ENCODE data around the gene TNS3. TPM values are rescaled to one million over a fixed set of nuclear protein-coding genes. Genes with fewer than 3 reads are reported as not detected.

TNS3 gene
- polyA plus RNA-seq, 2 donors = 2.7 to 3.4 TPM

DNA sequence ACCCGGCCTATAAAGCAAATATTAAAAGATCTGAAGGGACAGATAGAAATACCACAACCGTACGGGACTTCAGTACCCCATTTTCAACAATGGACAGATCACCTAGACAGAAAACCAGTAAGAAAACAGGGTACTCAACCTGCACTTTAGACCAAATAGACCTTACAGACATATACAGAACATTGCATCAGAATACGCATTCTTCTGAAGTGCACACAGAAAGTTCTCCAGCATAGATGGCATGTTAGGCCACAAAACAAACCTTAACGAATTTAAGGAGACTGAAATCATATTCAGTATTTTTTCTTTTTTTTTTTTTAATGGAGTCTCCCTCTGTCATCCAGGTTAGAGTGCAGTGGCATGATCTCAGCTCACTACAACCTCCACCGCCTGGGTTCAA is 151.5 kb downstream of the TNS3 start:
- Histone ChIP-seq H3K4me1 (ENCODE audit: control insufficient read depth in 2 of 2, insufficient read depth in 2 of 2, low read length in 1 of 2) (no peaks in the 10 kb centered on the region), H3K4me3 (ENCODE audit: low read depth in 1 of 2, low read length in 2 of 2) (no peak overlapping the region), H3K9me3 (ENCODE audit: control insufficient read depth in 2 of 2, insufficient read depth in 1 of 2, low read depth in 1 of 2, low read length in 1 of 2) (no peaks in the 10 kb centered on the region), H3K27me3 (ENCODE audit: control insufficient read depth in 1 of 2, insufficient read depth in 2 of 2, low read length in 2 of 2) (no peaks in the 10 kb centered on the region), H3K27ac (ENCODE audit: low read depth in 2 of 2, low read length in 1 of 2) (no peak overlapping the region), H3K36me3 (ENCODE audit: control insufficient read depth in 2 of 2, insufficient read depth in 2 of 2, low read length in 1 of 2) (no peaks in the 10 kb centered on the region)
- 84 to 86% methylated on average over 6 of the region's 6 CpGs for WGBS, 2 donors

DNA sequence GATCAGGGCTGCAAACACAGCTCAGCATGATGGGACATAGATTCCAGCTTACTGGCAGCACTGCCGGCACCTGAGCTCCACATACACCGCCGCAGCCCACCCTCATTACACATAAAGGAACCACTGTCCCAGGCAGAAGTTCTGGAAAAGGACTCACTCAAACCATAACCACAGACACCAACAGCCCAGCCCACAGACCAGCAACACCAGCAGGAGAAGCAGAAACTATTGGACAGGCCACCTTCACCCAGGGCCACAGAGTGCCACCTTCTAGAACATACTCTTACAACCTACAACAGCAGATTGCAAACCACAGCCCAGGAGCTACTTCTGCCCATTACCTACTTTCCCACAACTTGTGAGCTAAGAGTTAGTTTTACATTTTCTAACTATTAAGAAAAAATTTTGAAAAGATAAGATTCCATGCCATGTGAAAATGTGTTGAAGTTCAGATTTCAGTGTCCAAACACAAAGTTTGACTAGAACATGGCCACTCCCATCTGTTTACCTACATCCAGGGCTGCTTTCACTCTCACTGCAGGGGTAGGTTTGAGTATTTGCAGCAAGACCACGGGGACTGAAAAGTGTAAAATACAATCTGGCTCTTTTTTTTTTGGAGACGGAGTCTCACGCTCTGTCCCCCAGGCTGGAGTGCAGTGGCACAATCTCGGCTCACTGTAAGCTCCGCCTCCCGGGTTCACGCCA is 153.0 kb downstream of the TNS3 start:
- no peak overlapping the region for H3K4me3 ChIP-seq (ENCODE audit: low read depth in 1 of 2, low read length in 2 of 2)
- no peak overlapping the region for H3K27ac ChIP-seq (ENCODE audit: low read depth in 2 of 2, low read length in 1 of 2)
- no peaks in the 10 kb centered on the region for H3K4me1 ChIP-seq (ENCODE audit: control insufficient read depth in 2 of 2, insufficient read depth in 2 of 2, low read length in 1 of 2)
- no peaks in the 10 kb centered on the region for H3K9me3 ChIP-seq (ENCODE audit: control insufficient read depth in 2 of 2, insufficient read depth in 1 of 2, low read depth in 1 of 2, low read length in 1 of 2)
- H3K36me3 ChIP-seq (ENCODE audit: control insufficient read depth in 2 of 2, insufficient read depth in 2 of 2, low read length in 1 of 2) = no peaks in the 10 kb centered on the region
- WGBS, 2 donors = 90 to 94% methylated on average over 8 to 10 of the region's 10 CpGs
- H3K27me3 ChIP-seq (ENCODE audit: control insufficient read depth in 1 of 2, insufficient read depth in 2 of 2, low read length in 2 of 2) = no peaks in the 10 kb centered on the region

DNA sequence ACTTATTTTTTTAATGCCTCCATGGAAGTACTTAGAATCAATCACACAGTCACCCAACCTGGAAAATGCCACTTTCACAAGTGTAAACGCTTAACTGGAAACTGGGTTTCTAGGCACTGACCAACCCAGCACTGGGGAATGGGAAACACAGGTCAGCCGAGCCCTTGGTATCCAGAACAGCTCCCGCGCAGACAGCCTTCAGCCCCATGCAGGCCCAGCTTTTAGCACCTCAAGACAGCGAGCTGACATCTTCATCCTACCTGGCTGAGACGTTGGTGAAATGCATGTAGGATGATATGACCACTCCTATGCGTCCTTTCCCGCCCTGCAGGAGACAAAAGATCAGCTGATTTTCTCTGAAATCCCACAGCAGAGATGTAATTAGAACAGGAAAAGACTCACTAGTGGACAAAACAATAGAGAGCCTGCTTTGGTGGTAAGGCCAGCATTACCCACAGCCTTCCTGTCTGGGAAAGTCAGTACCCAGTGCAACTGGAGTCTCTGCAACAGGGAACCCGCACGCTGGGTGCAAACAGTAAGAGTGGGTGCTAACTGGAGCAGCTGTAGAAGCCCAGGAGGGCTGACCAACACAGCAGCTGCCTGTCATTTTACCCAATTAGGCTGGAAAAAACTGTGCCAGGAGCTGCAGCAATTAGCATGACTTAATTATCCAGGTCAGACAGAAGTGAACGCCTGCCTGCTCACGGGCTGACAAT is 153.7 kb downstream of the TNS3 start:
- Histone ChIP-seq H3K27ac (ENCODE audit: low read depth in 2 of 2, low read length in 1 of 2) (no peak overlapping the region), H3K36me3 (ENCODE audit: control insufficient read depth in 2 of 2, insufficient read depth in 2 of 2, low read length in 1 of 2) (no peaks in the 10 kb centered on the region), H3K4me1 (ENCODE audit: control insufficient read depth in 2 of 2, insufficient read depth in 2 of 2, low read length in 1 of 2) (no peaks in the 10 kb centered on the region), H3K27me3 (ENCODE audit: control insufficient read depth in 1 of 2, insufficient read depth in 2 of 2, low read length in 2 of 2) (no peaks in the 10 kb centered on the region), H3K9me3 (ENCODE audit: control insufficient read depth in 2 of 2, insufficient read depth in 1 of 2, low read depth in 1 of 2, low read length in 1 of 2) (no peaks in the 10 kb centered on the region), H3K4me3 (ENCODE audit: low read depth in 1 of 2, low read length in 2 of 2) (no peak overlapping the region)
- WGBS, 2 donors = 78 to 84% methylated on average over 12 of the region's 12 CpGs

DNA sequence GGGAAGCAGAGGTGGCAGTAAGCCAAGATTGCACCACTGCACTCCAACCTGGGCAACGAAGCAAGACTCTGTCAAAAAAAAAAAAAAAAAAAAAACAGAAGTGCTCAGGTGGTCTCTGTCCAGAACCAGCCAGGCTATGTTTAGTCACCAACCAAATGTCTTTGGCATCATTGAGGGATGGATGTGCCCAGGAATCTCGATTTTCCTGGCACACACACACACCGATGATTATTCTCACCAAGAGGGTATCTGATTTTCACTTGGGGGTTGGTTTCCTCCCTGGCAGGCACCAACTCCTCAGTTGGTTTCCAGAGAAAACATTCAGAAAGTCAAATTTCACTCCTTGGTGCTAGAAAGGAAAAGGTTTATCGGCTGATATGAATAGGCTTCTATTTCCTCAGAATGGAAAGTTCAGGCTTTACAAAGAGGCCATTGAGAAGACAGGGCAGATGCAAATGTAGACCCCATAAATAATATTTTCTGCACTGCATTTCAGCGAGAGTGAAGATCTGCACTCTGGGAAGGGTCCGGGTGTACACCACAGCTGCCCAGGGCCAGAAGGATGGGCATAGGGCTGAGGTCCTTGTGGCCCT is 154.8 kb downstream of the TNS3 start:
- Histone ChIP-seq H3K4me1 (ENCODE audit: control insufficient read depth in 2 of 2, insufficient read depth in 2 of 2, low read length in 1 of 2) (no peaks in the 10 kb centered on the region), H3K27me3 (ENCODE audit: control insufficient read depth in 1 of 2, insufficient read depth in 2 of 2, low read length in 2 of 2) (no peaks in the 10 kb centered on the region), H3K36me3 (ENCODE audit: control insufficient read depth in 2 of 2, insufficient read depth in 2 of 2, low read length in 1 of 2) (no peaks in the 10 kb centered on the region), H3K4me3 (ENCODE audit: low read depth in 1 of 2, low read length in 2 of 2) (no peak overlapping the region), H3K27ac (ENCODE audit: low read depth in 2 of 2, low read length in 1 of 2) (no peak overlapping the region), H3K9me3 (ENCODE audit: control insufficient read depth in 2 of 2, insufficient read depth in 1 of 2, low read depth in 1 of 2, low read length in 1 of 2) (no peaks in the 10 kb centered on the region)
- WGBS, 2 donors = 81 to 83% methylated on average over 6 of the region's 6 CpGs

DNA sequence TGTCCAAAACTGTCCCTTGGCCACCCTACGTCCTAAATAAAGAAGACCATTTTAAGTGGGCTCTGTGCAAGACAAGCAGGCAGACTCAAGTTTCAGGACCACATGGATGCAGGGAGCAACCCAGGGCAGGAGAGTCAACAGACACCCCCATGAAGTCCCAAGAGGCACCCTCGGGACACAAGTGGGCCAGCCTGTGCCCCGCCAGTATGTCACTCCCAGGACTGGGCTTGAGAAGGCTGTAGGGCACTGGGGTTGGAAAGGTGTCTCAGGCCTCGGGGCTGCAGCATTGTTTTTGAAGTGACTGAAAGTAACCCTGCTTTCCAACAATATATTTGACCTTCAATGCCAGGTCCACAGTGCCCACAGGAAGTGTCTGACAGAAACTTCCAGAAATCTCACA is 157.4 kb downstream of the TNS3 start:
- Histone ChIP-seq H3K36me3 (ENCODE audit: control insufficient read depth in 2 of 2, insufficient read depth in 2 of 2, low read length in 1 of 2) (peaks cover 0 to 2% of the 10 kb centered on the region in 2 donors), H3K27me3 (ENCODE audit: control insufficient read depth in 1 of 2, insufficient read depth in 2 of 2, low read length in 2 of 2) (no peaks in the 10 kb centered on the region), H3K4me1 (ENCODE audit: control insufficient read depth in 2 of 2, insufficient read depth in 2 of 2, low read length in 1 of 2) (no peaks in the 10 kb centered on the region), H3K9me3 (ENCODE audit: control insufficient read depth in 2 of 2, insufficient read depth in 1 of 2, low read depth in 1 of 2, low read length in 1 of 2) (peaks cover 0 to 4% of the 10 kb centered on the region in 2 donors), H3K4me3 (ENCODE audit: low read depth in 1 of 2, low read length in 2 of 2) (no peak overlapping the region), H3K27ac (ENCODE audit: low read depth in 2 of 2, low read length in 1 of 2) (no peak overlapping the region)
- WGBS, 2 donors = 90% methylated on average over 4 of the region's 4 CpGs

DNA sequence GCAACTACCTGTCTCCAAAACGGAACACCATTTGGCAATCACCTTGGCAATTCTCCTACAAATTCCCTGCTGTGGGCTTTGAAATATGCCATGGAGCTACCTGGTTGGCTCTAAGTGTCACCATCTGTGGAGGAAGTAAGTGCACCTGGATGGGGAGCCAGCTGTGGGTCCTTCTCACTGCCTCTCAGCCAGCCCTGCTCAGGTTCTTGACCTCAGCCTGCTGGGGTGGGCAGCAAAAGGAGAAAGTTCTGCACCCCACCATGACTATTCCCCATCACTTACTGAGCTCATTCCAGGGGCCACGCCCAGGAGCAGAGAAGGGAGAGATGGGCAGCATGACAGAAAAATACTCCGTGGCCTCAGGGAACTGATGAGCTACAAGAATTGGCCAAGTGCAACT is 158.7 kb downstream of the TNS3 start:
- Histone ChIP-seq H3K4me1 (ENCODE audit: control insufficient read depth in 2 of 2, insufficient read depth in 2 of 2, low read length in 1 of 2) (no peaks in the 10 kb centered on the region), H3K9me3 (ENCODE audit: control insufficient read depth in 2 of 2, insufficient read depth in 1 of 2, low read depth in 1 of 2, low read length in 1 of 2) (peaks cover 0 to 4% of the 10 kb centered on the region in 2 donors), H3K27me3 (ENCODE audit: control insufficient read depth in 1 of 2, insufficient read depth in 2 of 2, low read length in 2 of 2) (no peaks in the 10 kb centered on the region), H3K4me3 (ENCODE audit: low read depth in 1 of 2, low read length in 2 of 2) (no peak overlapping the region), H3K36me3 (ENCODE audit: control insufficient read depth in 2 of 2, insufficient read depth in 2 of 2, low read length in 1 of 2) (peaks cover 0 to 2% of the 10 kb centered on the region in 2 donors), H3K27ac (ENCODE audit: low read depth in 2 of 2, low read length in 1 of 2) (no peak overlapping the region)
- 69 to 74% methylated on average over 3 of the region's 3 CpGs for WGBS, 2 donors

DNA sequence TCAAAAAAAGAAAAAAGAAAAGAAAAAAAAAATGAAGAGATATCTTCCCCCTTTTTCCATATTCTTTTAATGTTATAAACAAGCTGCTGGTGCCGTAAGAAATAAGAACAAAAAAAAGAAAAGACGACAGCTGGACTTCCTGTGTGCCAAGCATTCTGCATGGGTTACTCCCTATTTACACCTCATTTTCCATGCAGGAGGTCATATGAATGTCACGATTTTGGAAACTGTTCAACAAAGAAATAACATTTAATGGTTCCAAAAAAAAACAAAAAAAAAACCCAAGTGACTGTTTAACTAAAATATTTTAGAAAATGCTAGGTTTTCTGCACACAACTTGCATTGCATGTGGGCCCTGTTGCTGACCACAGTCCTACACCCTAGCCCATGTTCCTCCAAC is 159.3 kb downstream of the TNS3 start:
- Histone ChIP-seq H3K4me1 (ENCODE audit: control insufficient read depth in 2 of 2, insufficient read depth in 2 of 2, low read length in 1 of 2) (no peaks in the 10 kb centered on the region), H3K9me3 (ENCODE audit: control insufficient read depth in 2 of 2, insufficient read depth in 1 of 2, low read depth in 1 of 2, low read length in 1 of 2) (peaks cover 0 to 4% of the 10 kb centered on the region in 2 donors), H3K36me3 (ENCODE audit: control insufficient read depth in 2 of 2, insufficient read depth in 2 of 2, low read length in 1 of 2) (peaks cover 0 to 2% of the 10 kb centered on the region in 2 donors), H3K27ac (ENCODE audit: low read depth in 2 of 2, low read length in 1 of 2) (no peak overlapping the region), H3K4me3 (ENCODE audit: low read depth in 1 of 2, low read length in 2 of 2) (no peak overlapping the region), H3K27me3 (ENCODE audit: control insufficient read depth in 1 of 2, insufficient read depth in 2 of 2, low read length in 2 of 2) (no peaks in the 10 kb centered on the region)
- WGBS, 2 donors = 54 to 64% methylated on average over 3 of the region's 3 CpGs

DNA sequence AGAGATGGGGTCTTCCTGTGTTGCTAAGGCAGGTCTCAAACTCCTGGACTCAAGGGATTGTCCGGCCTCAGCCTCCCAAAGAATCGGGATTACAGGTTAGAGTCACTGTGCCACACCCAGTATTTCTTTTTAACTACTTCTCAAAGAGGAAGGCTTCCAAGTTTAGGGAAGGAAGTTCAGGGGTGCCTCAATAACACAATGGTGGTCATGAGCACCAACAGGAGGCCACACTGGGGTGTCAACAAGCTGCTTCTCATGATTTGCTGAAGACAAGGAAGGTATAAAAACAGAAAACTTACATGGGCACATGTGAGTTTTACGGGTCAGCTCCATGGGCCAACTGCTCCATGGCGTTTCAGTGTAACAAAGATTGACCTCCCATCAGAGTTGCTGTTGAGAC is 160.5 kb downstream of the TNS3 start:
- H3K27me3 ChIP-seq (ENCODE audit: control insufficient read depth in 1 of 2, insufficient read depth in 2 of 2, low read length in 2 of 2) = no peaks in the 10 kb centered on the region
- no peaks in the 10 kb centered on the region for H3K4me1 ChIP-seq (ENCODE audit: control insufficient read depth in 2 of 2, insufficient read depth in 2 of 2, low read length in 1 of 2)
- peaks cover 0 to 2% of the 10 kb centered on the region in 2 donors for H3K36me3 ChIP-seq (ENCODE audit: control insufficient read depth in 2 of 2, insufficient read depth in 2 of 2, low read length in 1 of 2)
- WGBS, 2 donors = 87 to 92% methylated on average over 4 of the region's 4 CpGs
- H3K27ac ChIP-seq (ENCODE audit: low read depth in 2 of 2, low read length in 1 of 2) = no peak overlapping the region
- no peak overlapping the region for H3K4me3 ChIP-seq (ENCODE audit: low read depth in 1 of 2, low read length in 2 of 2)
- peaks cover 0 to 4% of the 10 kb centered on the region in 2 donors for H3K9me3 ChIP-seq (ENCODE audit: control insufficient read depth in 2 of 2, insufficient read depth in 1 of 2, low read depth in 1 of 2, low read length in 1 of 2)

DNA sequence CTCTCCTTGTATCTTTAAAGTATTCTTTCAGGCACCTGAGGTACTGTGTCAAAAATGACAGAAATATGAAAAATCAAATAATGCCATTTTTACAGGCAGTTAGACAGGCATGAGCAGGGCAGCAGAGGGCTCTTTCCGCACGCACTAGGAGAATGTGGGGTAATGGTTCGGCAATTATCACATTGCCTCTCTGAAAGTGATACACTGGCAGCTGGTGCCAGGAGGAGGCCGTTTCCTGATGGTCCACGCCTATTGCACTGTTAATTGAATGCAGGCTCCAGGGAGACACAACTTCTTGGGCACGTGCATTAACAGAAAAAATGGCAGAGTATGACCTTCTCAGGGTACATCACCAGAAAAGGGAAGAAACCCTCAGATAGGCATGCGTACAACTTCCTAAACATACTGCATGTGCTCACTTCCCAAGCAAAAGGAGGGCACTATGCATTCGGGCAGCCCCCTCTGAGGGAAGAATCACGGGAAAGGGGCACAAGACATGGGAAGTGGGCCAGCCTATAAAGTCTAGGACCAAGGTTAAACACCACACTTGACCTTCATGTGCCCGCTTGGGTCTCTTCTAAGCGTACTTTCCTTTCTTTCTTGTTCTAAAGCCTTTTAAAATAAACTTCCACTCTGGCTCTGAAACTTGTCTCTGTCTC is 161.7 kb downstream of the TNS3 start:
- H3K4me3 ChIP-seq (ENCODE audit: low read depth in 1 of 2, low read length in 2 of 2) = no peak overlapping the region

More for the DNA sequence above, 161.7 kb downstream of the TNS3 start:
- Histone ChIP-seq H3K27me3 (ENCODE audit: control insufficient read depth in 1 of 2, insufficient read depth in 2 of 2, low read length in 2 of 2) (no peaks in the 10 kb centered on the region), H3K4me1 (ENCODE audit: control insufficient read depth in 2 of 2, insufficient read depth in 2 of 2, low read length in 1 of 2) (no peaks in the 10 kb centered on the region), H3K9me3 (ENCODE audit: control insufficient read depth in 2 of 2, insufficient read depth in 1 of 2, low read depth in 1 of 2, low read length in 1 of 2) (peaks cover 0 to 4% of the 10 kb centered on the region in 2 donors), H3K36me3 (ENCODE audit: control insufficient read depth in 2 of 2, insufficient read depth in 2 of 2, low read length in 1 of 2) (peaks cover 0 to 2% of the 10 kb centered on the region in 2 donors), H3K27ac (ENCODE audit: low read depth in 2 of 2, low read length in 1 of 2) (no peak overlapping the region)
- 94 to 95% methylated on average over 11 of the region's 11 CpGs for WGBS, 2 donors

Data from esophagus (tissue), 2 donors.